H9 (cell line): ENCODE measurements around the gene OR2T10. TPM values are rescaled to one million over a fixed set of nuclear protein-coding genes. Genes with fewer than 3 reads are reported as not detected.

Experiments used
- DNase-seq: peaks from one replicate; pipeline ENCODE4 v3.0.0-alpha.2; 2017
- H2AFZ ChIP-seq: one replicate; pipeline ENCODE4 v1.6.1; 2013; ENCODE audit warnings: mild to moderate bottlenecking, low read length, control low read depth, moderate library complexity
- H2AK5ac ChIP-seq: 2 replicates; pipeline ENCODE4 v1.6.1; 2013; ENCODE audit warnings: low read length, control low read depth, mixed read lengths; ENCODE audit not compliant: insufficient read length
- H2BK120ac ChIP-seq: one replicate; pipeline ENCODE4 v1.6.1; 2013; ENCODE audit warnings: low read depth, mild to moderate bottlenecking, low read length, control low read depth, inconsistent platforms; ENCODE audit not compliant: poor library complexity, severe bottlenecking
- H2BK12ac ChIP-seq: 2 replicates; pipeline ENCODE4 v1.6.1; 2013; ENCODE audit warnings: low read length, control low read depth, mixed read lengths, low read depth; ENCODE audit not compliant: insufficient read length
- H2BK15ac ChIP-seq: 2 replicates; pipeline ENCODE4 v1.6.1; 2013; ENCODE audit warnings: low read depth, low read length, control low read depth
- H2BK20ac ChIP-seq: one replicate; pipeline ENCODE4 v1.6.1; 2013; ENCODE audit warnings: low read depth, mild to moderate bottlenecking, low read length, control low read depth, inconsistent platforms; ENCODE audit not compliant: poor library complexity, severe bottlenecking
- H2BK5ac ChIP-seq: 2 replicates; pipeline ENCODE4 v1.6.1; 2013; ENCODE audit warnings: low read length, control low read depth, mixed read lengths; ENCODE audit not compliant: insufficient read length
- H3K14ac ChIP-seq: 2 replicates; pipeline ENCODE4 v1.6.1; 2013; ENCODE audit warnings: low read length, control low read depth; ENCODE audit not compliant: insufficient read depth
- H3K18ac ChIP-seq: 2 replicates; pipeline ENCODE4 v1.6.1; 2013; ENCODE audit warnings: low read depth, mild to moderate bottlenecking, mixed read lengths, low read length, control low read depth; ENCODE audit not compliant: insufficient read length
- H3K23ac ChIP-seq: 2 replicates; pipeline ENCODE4 v1.6.1; 2013; ENCODE audit warnings: low read length, control low read depth, mixed read lengths, low read depth; ENCODE audit not compliant: insufficient read length
- H3K23me2 ChIP-seq: 2 replicates; pipeline ENCODE4 v1.6.1; 2013; ENCODE audit warnings: low read depth, mild to moderate bottlenecking, mixed read lengths, low read length, control low read depth; ENCODE audit not compliant: insufficient read length, poor library complexity, severe bottlenecking
- H3K27ac ChIP-seq: 2 replicates; pipeline ENCODE4 v1.5.1; 2013; ENCODE audit warnings: low read length, control low read depth, mixed read lengths, low read depth; ENCODE audit not compliant: insufficient read length
- H3K27me3 ChIP-seq: 2 replicates; pipeline ENCODE4 v1.6.1; 2013; ENCODE audit warnings: low read length, control low read depth, inconsistent platforms; ENCODE audit not compliant: insufficient read depth
- H3K4ac ChIP-seq: 2 replicates; pipeline ENCODE4 v1.6.1; 2013; ENCODE audit warnings: low read depth, mild to moderate bottlenecking, control low read depth, inconsistent platforms, low read length, moderate library complexity
- H3K4me1 ChIP-seq: 2 replicates; pipeline ENCODE4 v1.6.1; 2013; ENCODE audit warnings: low read length, control low read depth, inconsistent platforms; ENCODE audit not compliant: insufficient read depth
- H3K4me2 ChIP-seq: 2 replicates; pipeline ENCODE4 v1.6.1; 2013; ENCODE audit warnings: low read length, control low read depth, mixed read lengths; ENCODE audit not compliant: insufficient read length, insufficient read depth
- H3K56ac ChIP-seq: 2 replicates; pipeline ENCODE4 v1.6.1; 2013; ENCODE audit warnings: low read depth, mild to moderate bottlenecking, mixed read lengths, low read length, control low read depth; ENCODE audit not compliant: insufficient read length
- H3K79me1 ChIP-seq: 2 replicates; pipeline ENCODE4 v1.6.1; 2013; ENCODE audit warnings: low read depth, mild to moderate bottlenecking, moderate library complexity, low read length, control low read depth, inconsistent platforms; ENCODE audit not compliant: insufficient read depth, poor library complexity, severe bottlenecking
- H3K79me2 ChIP-seq: 2 replicates; pipeline ENCODE4 v1.6.1; 2013; ENCODE audit warnings: low read length, control low read depth, inconsistent platforms; ENCODE audit not compliant: insufficient read depth
- H3K9ac ChIP-seq: 2 replicates; pipeline ENCODE4 v1.6.1; 2013; ENCODE audit warnings: low read length, control low read depth, mixed read lengths; ENCODE audit not compliant: insufficient read length; ENCODE audit errors: extremely low read depth
- H3K9me3 ChIP-seq: one replicate; pipeline ENCODE4 v1.6.1; 2013; ENCODE audit warnings: low read depth, low read length, inconsistent platforms; ENCODE audit not compliant: control insufficient read depth
- H3T11ph ChIP-seq: one replicate; pipeline ENCODE4 v1.6.1; 2013; ENCODE audit warnings: mild to moderate bottlenecking, low read length, control low read depth, inconsistent platforms
- H4K20me1 ChIP-seq: one replicate; pipeline ENCODE4 v1.6.1; 2013; ENCODE audit not compliant: control insufficient read depth, insufficient read length, insufficient read depth
- H4K5ac ChIP-seq: 2 replicates; pipeline ENCODE4 v1.6.1; 2013; ENCODE audit warnings: low read depth, mild to moderate bottlenecking, mixed read lengths, low read length, control low read depth; ENCODE audit not compliant: insufficient read length
- H4K8ac ChIP-seq: replicated peaks from 2 replicates; pipeline ENCODE4 v1.6.1; 2013; ENCODE audit warnings: low read length, control low read depth, mixed read lengths, low read depth; ENCODE audit not compliant: insufficient read length
- H4K91ac ChIP-seq: 2 replicates; pipeline ENCODE4 v1.6.1; 2013; ENCODE audit warnings: low read depth, mild to moderate bottlenecking, moderate library complexity, mixed read lengths, low read length, control low read depth; ENCODE audit not compliant: insufficient read length
- H3K27ac Mint-ChIP-seq, 3 experiments: 2 replicates in 2 of 3; 3 replicates in 1 of 3; pipeline ENCODE4 v1.8.0; 2020 to 2021; ENCODE audit warnings: mixed read lengths in 3 of 3, mild to moderate bottlenecking in 1 of 3, moderate library complexity in 1 of 3
- H3K27me3 Mint-ChIP-seq: 2 replicates; pipeline ENCODE4 v1.8.0; 2021; ENCODE audit warnings: low read depth, mild to moderate bottlenecking, moderate library complexity, mixed read lengths
- H3K36me3 Mint-ChIP-seq, 3 experiments: 2 replicates in 2 of 3; 3 replicates in 1 of 3; pipeline ENCODE4 v1.8.0; 2020 to 2021; ENCODE audit warnings: low read depth in 3 of 3, mixed read lengths in 3 of 3; ENCODE audit not compliant: insufficient read depth in 1 of 3
- H3K4me1 Mint-ChIP-seq, 2 experiments: 2 replicates each; pipeline ENCODE4 v1.8.0; 2020; ENCODE audit warnings: mixed read lengths in 2 of 2
- H3K4me3 Mint-ChIP-seq, 2 experiments: 2 replicates in 1 of 2; 3 replicates in 1 of 2; pipeline ENCODE4 v1.8.0; 2020 to 2021; ENCODE audit warnings: mild to moderate bottlenecking in 2 of 2, mixed read lengths in 2 of 2, moderate library complexity in 1 of 2
- H3K9me3 Mint-ChIP-seq, 2 experiments: 2 replicates in 1 of 2; 3 replicates in 1 of 2; pipeline ENCODE4 v1.8.0; 2020; ENCODE audit warnings: mild to moderate bottlenecking in 2 of 2, mixed read lengths in 2 of 2, moderate library complexity in 1 of 2
- CTCF ChIP-seq: fragments of 200-600 bp; sonication (generic); conservative IDR thresholded peaks from 3 replicates; pipeline ENCODE4 v1.8.0; 2021; ENCODE audit warnings: antibody characterized with exemption, mild to moderate bottlenecking
- WGBS: extraction: QIAGEN DNeasy Blood & Tissue Kit; methylation state at CpG from one replicate; pipeline ENCODE4 v1.1.7; 2013; ENCODE audit warnings: missing lambda C conversion rate, low lambda C conversion rate, mixed read lengths; ENCODE audit not compliant: insufficient read length; ENCODE audit errors: extremely low coverage; 5-methylcytosine and 5-hydroxymethylcytosine counted together
- total RNA-seq: library from RNA; stranded (reverse); gene quantifications from 2 replicates; pipeline ENCODE4 v1.2.1, GENCODE V29; 2021

OR2T10 gene
- total RNA-seq, 1 experiment from 2014 or later, result not detected

GRCh38 chr1:248610301-248610700 is 12.8 kb upstream of the OR2T10 start:
- H3K18ac ChIP-seq, result no peak overlapping the region
- TF ChIP-seq CTCF, result no peak
- H3K27ac Mint-ChIP-seq, result no peak overlapping the region

More at GRCh38 chr1:248610301-248610700, 12.8 kb upstream of the OR2T10 start:
- Histone ChIP-seq H3K9ac (no peak overlapping the region), H4K5ac (no peak overlapping the region), H3K79me1 (no peaks in the 10 kb centered on the region), H3K4ac (no peak overlapping the region), H3K9me3 (peaks cover 66% of the 10 kb centered on the region), H4K20me1 (no peaks in the 10 kb centered on the region), H3K4me1 (no peaks in the 10 kb centered on the region), H3T11ph (no peak overlapping the region), H2AK5ac (no peak overlapping the region), H3K14ac (no peak overlapping the region), H2BK120ac (no peak overlapping the region), H3K23me2 (no peaks in the 10 kb centered on the region), H3K56ac (no peak overlapping the region), H2BK15ac (no peak overlapping the region), H4K91ac (no peak overlapping the region), H2BK5ac (no peak overlapping the region), H4K8ac (no peak overlapping the region), H3K4me2 (no peak overlapping the region), H3K27ac (no peak overlapping the region), H3K79me2 (no peaks in the 10 kb centered on the region), H3K23ac (no peak overlapping the region), H3K27me3 (no peaks in the 10 kb centered on the region), H2BK12ac (no peak overlapping the region), H2BK20ac (no peak overlapping the region), H2AFZ (no peak overlapping the region)
- no CpG with 5 or more reads among the region's 3 CpGs for WGBS
- Mint-ChIP-seq H3K4me1 (no peaks in the 10 kb centered on the region), H3K9me3 (peaks cover 86 to 87% of the 10 kb centered on the region in 2 experiments), H3K36me3 (peaks cover 7 to 37% (median 13%) of the 10 kb centered on the region in 3 experiments; a peak in 4 of 7 replicates), H3K27me3 (no peaks in the 10 kb centered on the region; the same call in 1 of the 2 replicates), H3K4me3 (no peak overlapping the region)
- DNase-seq, result no peak
